ENCODE results near the gene SLC35A1.

Gene SLC35A1

DNA sequence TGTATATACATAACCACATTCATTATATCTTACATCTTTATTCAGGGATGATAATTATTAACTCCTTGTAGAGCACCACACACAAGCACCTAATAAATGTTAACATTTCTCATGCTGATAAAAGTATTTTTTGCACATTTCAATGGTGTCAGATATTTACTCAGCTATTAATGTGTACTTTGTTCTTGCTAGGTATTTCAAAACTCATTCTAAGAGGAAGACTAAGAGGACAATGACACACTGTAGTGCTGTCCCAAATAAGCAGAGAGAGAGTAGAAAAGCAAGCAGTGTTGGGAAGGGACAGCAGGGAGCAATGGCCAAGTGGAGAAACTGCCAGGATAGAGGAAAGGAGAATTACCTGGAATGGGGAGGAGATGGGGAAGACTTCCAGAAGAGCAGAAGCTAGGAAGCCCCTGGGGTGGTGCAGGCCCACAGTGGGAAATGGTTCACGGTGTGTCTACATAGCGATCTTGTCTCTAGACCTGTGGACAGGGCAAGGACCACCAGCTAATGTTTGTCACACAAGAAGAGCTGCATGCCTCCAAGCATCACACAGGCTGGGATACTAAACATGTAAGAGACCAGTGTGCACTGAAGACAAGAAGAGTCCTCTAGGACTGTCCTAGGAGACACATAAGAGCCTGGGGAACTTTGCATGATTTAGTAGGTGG is 61.7 kb downstream of the SLC35A1 start:
- no peak for DNase-seq

GRCh38 chr6:87538510-87539260 is 65.9 kb downstream of the SLC35A1 start:
- no peak for DNase-seq

DNA sequence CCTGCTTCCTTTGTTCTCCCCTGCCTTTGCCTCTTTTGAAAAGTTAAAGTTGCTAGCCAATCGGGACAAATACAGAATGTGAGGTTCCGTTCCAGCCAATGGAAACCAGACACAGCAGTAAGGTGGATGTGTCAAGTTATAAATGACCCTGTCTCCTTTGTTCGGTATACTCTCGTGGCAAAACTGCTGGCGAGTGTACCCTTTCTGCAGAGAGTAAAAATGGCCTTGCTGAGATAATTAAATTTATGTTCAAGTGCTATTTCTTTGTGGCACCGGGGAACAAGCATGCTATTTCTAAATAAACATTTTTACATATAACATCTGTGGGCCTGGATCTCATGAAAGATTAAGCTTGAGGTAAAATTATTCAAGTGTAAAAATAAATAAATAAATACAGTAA is 66.8 kb downstream of the SLC35A1 start:
- no peak for DNase-seq

DNA sequence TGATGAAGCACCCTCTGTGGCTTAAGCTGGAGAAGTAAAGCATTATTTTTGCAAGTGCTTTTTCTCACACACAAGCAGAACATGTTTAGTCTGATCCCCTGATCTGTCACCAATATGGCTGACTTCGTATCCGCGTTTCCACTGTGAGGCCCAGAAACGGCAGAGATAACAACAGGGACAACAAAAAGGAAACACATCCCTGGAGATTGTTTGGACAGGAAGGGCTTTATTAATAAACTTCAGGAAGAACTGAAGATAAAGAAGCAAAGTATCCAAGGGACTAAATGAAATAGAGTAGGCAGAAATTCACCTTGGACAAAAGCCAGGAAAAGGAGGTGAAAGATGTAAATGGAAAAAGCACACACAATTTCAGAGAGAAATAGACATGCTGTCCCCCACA is 67.8 kb downstream of the SLC35A1 start:
- no peak for DNase-seq

DNA sequence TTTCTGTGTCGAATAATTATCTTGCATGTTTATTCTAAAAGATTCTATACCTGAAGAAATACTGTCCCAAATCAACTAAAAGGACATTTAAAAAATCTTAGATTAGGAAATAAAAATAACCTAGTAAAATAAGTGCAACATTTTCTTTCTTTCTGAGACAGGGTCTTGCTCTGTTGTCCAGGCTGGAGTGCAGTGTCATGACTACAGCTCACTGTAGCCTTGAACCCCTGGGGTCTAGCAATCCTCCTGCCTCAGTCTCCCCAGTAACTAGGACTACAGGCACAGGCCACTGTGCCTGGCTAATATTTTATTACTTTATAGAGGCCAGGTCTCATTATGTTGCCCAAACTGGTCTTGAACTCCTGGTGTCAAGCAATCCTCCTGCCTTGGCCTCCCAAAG is 68.3 kb downstream of the SLC35A1 start:
- DNase-seq = no peak

DNA sequence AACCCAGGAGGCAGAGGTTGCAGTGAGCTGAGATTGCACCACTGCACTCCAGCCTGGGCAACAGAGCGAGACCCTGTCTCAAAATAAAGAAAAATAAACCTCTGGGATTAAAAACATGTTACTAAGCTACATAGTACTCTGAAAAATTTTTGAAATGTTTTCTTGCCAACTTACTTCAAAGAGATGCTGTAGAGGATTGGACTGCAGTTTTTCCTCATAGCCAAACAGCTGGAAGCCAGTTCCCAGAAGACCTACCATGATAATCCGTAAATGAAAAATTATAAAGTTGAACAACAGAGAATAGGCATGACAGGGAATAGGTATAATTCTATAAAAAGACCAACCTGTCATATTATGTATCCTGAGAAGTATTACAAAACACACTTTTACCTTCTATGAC is 69.0 kb downstream of the SLC35A1 start:
- DNase-seq = no peak

DNA sequence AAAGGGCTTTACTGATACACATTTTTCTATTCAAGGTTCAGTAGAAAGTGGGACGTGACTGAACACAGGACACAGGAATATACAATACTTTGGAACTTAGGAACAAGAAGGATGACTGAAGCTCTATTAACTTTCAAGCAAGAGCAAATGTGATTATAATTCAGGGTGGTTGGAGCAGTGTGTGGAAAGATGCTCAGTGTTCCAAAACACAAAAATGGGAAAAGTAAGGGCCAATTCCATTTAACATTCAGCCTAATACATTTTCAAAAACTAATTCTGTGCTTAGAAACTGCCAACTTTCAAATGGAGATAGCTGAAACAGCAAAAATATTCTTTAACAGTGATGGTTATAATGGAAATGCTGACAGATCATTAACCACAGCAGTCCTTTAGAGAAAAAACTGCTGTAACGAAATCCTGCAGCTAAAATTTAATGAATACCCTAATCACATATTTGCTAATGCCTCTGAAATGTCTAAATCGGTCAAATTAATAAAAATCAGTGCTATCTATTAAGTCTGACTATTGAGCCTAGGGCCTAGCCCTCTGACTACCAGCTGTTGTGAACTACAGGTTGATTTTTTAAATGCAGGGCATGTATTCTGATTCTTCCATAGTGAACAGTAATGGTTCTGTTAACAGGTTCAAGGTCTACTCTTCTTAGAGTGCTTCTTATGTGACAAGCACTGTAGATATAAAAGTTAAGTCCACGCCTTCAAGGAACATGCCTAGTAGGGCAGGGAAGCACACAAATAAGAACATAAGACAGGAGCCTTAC is 71.1 kb downstream of the SLC35A1 start:
- DNase-seq = no peak

DNA sequence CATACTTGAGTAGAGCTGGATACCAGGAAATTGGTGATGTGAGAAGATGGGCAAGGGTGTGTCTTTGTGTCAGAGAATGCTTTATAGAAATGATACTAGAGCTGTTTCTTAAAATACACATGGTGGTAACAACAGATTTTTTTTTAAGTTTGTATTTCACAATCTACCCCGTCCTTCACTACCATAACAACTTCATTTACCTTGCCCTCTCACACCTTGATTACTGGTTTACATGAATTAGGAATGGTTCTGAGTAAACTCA is 71.6 kb downstream of the SLC35A1 start:
- no peak for DNase-seq

GRCh38 chr6:87551799-87552198 is 79.0 kb downstream of the SLC35A1 start:
- no peak for DNase-seq

DNA sequence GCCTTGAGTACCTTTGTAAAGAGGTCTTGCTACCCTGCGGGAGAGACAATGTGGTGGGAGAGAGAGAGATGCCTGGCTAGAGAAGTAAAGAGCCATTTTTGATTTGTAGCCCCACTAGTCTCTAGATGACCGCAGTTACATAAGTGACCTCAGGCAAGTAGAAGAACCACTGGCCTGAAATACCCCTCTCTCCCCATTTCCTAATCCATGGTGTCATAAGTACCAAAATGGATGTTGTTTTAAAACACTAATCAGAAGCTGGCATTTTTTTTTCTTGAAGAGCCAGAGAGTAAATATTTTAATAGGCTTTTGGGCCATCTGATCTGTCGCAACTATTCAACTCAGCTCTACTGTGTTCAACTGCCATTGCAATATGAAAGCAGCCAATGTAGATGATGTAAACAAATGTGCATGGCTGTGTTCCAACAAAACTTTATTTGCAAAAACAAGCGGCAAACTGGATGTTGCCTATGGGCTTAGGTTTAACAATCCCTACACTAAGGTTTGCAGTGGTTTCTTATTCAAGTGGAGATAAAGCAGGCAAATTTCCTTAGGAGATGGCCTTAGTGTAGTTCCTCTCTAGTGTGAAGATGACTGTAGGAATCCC is 80.5 kb downstream of the SLC35A1 start:
- DNase-seq = no peak

DNA sequence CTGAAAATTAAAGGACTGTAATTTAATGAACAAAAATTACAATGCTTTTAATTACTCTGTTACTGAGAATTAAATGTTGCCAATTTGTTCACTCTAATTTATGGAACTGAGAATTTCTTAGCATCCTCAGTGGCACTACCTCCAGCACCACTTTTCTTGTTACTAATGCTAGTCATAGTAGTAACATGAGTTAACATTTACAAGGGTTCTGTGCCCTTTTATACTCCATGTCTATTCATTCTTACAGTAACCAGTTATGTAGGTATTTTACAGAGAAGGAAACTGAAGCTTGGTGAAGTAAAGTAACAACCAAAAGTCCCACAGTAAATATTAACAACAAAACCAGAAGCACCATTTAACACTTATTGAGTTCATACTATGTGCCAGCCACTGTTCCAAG is 82.7 kb downstream of the SLC35A1 start:
- DNase-seq = no peak

DNA sequence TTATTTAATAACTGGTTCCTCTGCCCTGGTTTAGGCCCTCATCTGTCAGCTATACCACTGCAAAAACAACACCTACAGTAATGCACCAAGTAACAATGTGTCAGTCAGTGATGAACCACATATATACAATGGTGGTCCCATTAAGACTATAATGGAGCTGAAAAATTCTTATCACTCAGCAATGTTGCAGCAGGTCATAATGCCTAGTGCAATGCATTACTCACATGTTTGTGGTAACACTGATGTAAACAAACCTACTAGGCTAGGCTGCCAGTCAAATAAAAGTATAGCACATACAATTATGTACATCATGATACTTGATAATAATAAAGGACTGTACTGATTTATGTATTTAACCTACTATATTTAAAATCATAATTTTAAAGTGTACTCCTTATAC is 85.7 kb downstream of the SLC35A1 start:
- DNase-seq = no peak

- no peak for DNase-seq
Measured at GRCh38 chr6:87561017-87561416, 88.2 kb downstream of the SLC35A1 start.

Measured in CD4-positive, alpha-beta T cell treated with Interleukin-1 beta for 1 hour (primary cell).